Fibroblast of villous mesenchyme (primary cell): Measurements from ENCODE around the gene ANKRD65. TPM values are rescaled to one million over a fixed set of nuclear protein-coding genes. Genes with fewer than 3 reads are reported as not detected.
"Not testable (repeated sequence)": the region's sequence is repeated elsewhere in the genome, so short reads cannot be mapped to it uniquely, and the experiment has no call there.

ENCODE experiments used
- DNase-seq: peaks from one replicate; pipeline ENCODE4 v3.0.0-alpha.2; 2010; ENCODE audit warnings: low read depth
- H3K4me3 ChIP-seq: 2 replicates; pipeline ENCODE4 v1.5.1; 2011; ENCODE audit warnings: low read depth, mild to moderate bottlenecking, low read length
- total RNA-seq: library from RNA; depleted of rRNA; stranded (reverse); fragments of >200 nt; gene quantifications from 2 replicates; pipeline ENCODE4 v1.2.3, GENCODE V29; 2012
- TF ChIP-seq, protein P1 (sequence below): IDR thresholded peaks from 2 replicates; pipeline ENCODE4 v1.5.1; 2012; ENCODE audit warnings: low read depth, mild to moderate bottlenecking, low read length; ENCODE audit not compliant: insufficient read depth

The ANKRD65 gene
- total RNA-seq, 1 donor: 0.43 TPM

- TF ChIP-seq, protein P1, sequence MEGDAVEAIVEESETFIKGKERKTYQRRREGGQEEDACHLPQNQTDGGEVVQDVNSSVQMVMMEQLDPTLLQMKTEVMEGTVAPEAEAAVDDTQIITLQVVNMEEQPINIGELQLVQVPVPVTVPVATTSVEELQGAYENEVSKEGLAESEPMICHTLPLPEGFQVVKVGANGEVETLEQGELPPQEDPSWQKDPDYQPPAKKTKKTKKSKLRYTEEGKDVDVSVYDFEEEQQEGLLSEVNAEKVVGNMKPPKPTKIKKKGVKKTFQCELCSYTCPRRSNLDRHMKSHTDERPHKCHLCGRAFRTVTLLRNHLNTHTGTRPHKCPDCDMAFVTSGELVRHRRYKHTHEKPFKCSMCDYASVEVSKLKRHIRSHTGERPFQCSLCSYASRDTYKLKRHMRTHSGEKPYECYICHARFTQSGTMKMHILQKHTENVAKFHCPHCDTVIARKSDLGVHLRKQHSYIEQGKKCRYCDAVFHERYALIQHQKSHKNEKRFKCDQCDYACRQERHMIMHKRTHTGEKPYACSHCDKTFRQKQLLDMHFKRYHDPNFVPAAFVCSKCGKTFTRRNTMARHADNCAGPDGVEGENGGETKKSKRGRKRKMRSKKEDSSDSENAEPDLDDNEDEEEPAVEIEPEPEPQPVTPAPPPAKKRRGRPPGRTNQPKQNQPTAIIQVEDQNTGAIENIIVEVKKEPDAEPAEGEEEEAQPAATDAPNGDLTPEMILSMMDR: no peak
Observed at GRCh38 chr1:1455366-1455884, 34.3 kb upstream of the ANKRD65 start.

GRCh38 chr1:1454286-1455056 lies 33.4 kb upstream of the ANKRD65 start:
- not testable (repeated sequence) for DNase-seq, H3K4me3 ChIP-seq

More at GRCh38 chr1:1455366-1455884, 34.3 kb upstream of the ANKRD65 start:
- no peak for DNase-seq
- no peak overlapping the region for H3K4me3 ChIP-seq

- DNase-seq: no peak
- no peak overlapping the region for H3K4me3 ChIP-seq
- TF ChIP-seq, protein P1: no peak
Observed at GRCh38 chr1:1452882-1453281, 31.8 kb upstream of the ANKRD65 start.

DNA sequence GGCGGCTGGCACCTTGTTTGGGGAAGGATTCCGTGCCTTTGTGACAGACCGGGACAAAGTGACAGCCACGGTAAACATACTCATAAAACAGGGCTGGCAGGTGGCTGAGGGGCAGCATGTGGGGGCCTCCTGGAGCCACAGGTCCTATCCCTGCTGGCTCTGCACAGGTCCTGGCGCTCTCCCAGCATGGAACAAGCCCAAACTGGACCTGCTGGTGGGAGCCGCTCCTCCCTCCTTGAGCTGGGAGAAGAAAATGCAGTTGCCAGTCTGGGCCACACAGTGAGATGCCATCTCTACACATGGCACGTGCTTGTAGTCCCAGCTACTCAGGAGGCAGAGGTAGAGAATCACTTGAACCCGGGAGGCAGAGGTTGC lies 31.3 kb upstream of the ANKRD65 start:
- H3K4me3 ChIP-seq, DNase-seq: not testable (repeated sequence)

DNA sequence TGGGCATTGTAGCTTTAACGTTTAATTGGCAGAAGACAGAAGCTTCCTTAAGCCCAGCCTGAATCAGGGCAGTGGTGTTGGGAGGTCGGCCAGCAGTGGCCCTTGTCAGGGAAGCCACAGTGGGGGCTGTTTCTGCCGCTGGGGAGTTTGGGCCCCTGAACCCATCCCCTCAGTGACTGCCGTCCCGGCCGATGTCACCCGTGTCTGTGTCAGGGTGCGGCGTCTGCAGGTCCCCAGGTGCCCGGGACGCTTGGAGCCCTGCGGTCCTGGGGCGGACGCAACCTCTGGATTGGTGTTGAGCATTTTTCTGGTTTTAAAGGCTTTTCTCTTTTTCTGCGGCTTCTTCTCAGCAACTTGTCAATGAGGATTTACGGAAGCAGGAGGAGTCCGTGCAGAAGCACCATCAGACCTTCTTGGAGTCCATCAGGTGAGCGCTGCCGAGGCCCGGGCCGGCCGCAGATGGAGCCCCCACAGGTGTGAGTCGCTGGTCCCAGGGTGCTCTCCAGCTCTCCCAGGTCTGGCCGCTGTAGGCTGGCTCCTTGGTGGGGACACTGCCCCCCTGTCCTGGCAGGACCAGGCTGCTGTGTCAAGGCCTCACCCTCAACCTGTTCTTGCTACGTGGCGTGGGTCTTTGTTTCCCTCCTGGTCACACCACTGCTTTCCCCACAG lies 30.8 kb upstream of the ANKRD65 start:
- DNase-seq: no peak
- TF ChIP-seq, protein P1: no peak
- no peak overlapping the region for H3K4me3 ChIP-seq

DNA sequence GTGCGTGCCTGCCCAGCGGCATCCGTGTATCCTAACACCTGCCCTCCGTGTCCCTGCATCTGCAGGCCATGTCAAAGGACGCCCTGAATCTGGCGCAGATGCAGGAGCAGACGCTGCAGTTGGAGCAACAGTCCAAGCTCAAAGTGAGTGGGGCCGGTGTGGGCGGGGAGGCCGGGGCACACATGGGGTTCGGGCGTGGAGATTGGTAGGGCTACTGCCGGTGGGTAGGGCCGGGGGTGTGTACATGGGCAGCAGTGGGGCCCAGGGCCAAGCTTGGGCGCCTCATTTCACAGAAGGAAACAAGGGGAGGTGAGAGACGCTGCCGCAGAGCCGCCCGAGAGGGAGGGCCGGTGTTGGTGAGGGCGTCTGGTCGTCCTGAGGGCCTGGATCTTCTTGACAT lies 29.5 kb upstream of the ANKRD65 start:
- not testable (repeated sequence) for DNase-seq, H3K4me3 ChIP-seq

- no peak within 1 kb of the TSS for H3K4me3 ChIP-seq
- no peak for DNase-seq
- TF ChIP-seq, protein P1: no peak
Observed at GRCh38 chr1:1449099-1449739, 28.1 kb upstream of the ANKRD65 start, which contains the start of gene ATAD3C. TSS of gene ATAD3C (plus strand) at chr1:1449689. CDS start at chr1:1450684, 995 bp downstream.

DNA sequence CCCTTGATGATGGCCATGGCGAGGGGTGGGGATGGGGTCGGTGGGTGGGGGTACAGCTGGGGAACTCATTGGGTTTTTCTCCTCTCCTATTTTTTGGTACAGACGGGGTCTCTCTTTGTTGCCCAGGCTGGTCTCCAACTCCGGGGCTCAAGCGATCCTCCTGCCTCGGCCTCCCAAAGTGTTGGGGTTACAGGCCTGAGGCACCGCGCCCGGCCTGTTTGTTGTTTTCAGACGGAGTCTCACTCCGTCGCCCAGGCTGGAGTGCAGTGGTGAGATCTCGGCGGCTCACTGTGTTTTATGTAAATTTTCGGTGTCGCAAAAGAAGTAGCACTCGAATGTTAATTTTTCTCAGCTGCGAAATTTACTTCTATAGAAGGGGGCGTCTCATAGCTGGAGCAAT lies 25.6 kb upstream of the ANKRD65 start:
- not testable (repeated sequence) for H3K4me3 ChIP-seq, DNase-seq
